ENCODE results near the gene EML3.

EML3 gene

DNA sequence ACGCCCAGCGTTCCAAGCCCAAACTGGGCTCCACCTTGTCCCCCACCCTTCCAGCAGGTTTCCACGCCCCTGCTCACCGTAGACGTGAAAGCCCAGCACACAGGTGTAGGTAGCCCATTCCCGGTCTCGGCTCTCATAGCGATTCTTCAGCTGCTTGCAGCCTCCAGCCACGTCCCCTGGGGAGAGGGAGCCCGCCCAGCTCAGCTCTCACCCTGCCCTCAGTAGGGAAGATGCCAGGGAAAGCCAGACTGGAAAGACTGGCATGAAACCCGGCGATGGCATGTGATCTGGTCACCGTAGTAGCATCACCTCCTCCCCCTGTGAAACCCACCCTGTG is 9.5 kb downstream of the EML3 start:
- peaks cover 9% of the 10 kb centered on the region for H3K36me3 ChIP-seq (ENCODE audit: control insufficient read depth, insufficient read depth, low read length)
- H3K9ac ChIP-seq (ENCODE audit: low read depth, low read length): no peak overlapping the region
- peaks cover 17% of the 10 kb centered on the region for H3K27me3 ChIP-seq (ENCODE audit: control insufficient read depth, insufficient read depth, low read length)
- peak overlapping the region; percentile 86 for H3K4me3 ChIP-seq (ENCODE audit: low read depth, low read length)
- H3K4me1 ChIP-seq (ENCODE audit: control insufficient read depth, insufficient read depth, low read length): peaks cover 11% of the 10 kb centered on the region
- no peaks in the 10 kb centered on the region for H3K9me3 ChIP-seq (ENCODE audit: control insufficient read depth, insufficient read depth, low read length)

DNA sequence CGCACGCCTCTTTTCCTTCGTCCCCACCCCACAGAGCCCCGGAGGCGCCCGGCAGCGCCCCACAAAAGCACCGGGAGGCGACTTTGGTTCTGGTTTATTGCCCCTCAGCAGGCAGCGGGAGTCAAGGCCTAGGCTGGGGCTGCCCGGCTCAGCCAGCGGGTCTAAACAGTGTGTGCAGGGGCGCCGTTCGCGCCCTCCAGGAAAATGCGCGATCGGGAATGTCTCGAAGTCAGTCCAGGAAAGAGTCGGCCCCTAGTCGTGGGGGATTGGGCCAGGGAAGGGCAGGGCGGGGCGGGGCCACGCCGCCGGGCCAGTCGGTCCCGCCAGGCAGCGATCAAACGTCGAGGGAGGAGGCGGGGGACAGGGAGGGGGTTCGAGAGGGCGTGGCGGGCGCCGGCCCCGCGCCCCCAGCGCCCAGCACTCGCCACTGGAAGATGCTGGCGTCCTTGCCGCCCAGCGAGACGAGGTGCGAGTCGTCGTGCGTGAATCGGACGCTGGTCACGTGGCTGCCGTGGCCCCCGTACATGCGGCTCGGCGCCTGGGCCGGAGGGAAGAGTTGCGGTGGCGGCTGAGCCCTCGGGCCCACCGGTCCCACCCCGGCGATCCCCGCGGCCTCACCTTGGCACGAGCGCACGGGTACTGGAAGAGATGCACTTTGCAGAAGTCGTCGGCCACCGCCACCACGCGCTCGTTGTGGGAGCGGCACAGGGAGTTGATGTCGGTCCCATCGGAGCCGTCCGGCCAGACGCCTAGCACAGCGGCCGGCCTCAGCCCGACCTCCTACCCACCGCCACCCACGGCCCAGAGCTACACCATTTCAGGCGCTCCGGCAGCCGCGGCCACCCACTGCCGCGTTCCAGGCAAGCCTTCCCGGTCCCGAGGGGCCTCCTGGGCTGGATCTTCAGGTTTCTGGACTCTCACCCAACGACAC is 10.2 kb downstream of the EML3 start:
- H3K4me3 ChIP-seq (ENCODE audit: low read depth, low read length): peak overlapping the region; percentile 86
- peak overlapping the region; percentile 48 for H3K9ac ChIP-seq (ENCODE audit: low read depth, low read length)
- H3K4me1 ChIP-seq (ENCODE audit: control insufficient read depth, insufficient read depth, low read length): peaks cover 11% of the 10 kb centered on the region
- H3K36me3 ChIP-seq (ENCODE audit: control insufficient read depth, insufficient read depth, low read length): peaks cover 16% of the 10 kb centered on the region
- H3K9me3 ChIP-seq (ENCODE audit: control insufficient read depth, insufficient read depth, low read length): no peaks in the 10 kb centered on the region
- peaks cover 17% of the 10 kb centered on the region for H3K27me3 ChIP-seq (ENCODE audit: control insufficient read depth, insufficient read depth, low read length)

DNA sequence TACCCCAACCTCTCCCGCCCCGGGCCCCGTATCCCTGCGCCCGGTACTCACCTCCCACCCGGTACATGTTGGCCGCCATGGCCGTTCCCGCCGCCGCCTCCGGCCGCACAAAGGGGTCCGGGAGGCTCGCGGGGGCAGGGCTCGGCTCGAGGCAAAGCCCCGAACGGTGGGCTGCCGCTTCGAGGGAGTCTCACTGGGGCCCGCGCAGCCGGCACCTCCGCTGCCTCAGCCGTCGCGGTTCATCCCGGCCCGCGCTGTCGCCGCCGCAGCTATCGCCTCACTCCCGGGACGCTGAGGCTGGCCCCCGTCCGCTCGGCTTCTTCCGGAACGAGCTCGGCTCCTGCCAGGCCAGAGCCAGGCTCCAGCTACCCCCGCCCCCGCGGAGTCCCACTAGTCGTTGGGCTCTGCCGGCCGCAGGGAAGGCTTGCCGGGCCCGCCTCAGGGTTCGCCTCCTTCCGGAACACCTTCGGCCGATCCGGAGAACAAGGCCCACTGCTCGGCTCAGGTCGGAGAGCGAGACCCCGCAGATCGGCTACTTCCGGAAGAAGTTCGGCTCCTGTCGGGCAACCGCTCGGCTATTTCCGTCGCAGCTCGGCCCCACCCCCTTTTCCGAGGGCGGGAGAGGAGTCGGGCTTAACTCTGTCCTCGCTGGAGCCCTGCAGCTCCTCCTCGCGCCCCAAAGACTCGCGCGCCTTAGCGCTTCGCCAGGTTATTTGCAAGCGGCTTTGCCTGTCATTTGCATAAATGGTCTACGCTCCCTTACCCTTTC is 11.0 kb downstream of the EML3 start, which contains the start of gene MTA2:
Gene MTA2, minus strand, starts transcription at position 494 of the 769 bp plus-strand sequence. Its CDS starts 415 bp downstream, at position 79.
- H3K27me3 ChIP-seq (ENCODE audit: control insufficient read depth, insufficient read depth, low read length): peaks cover 17% of the 10 kb centered on the region
- H3K9ac ChIP-seq (ENCODE audit: low read depth, low read length): peak within 1 kb of the TSS; percentile 87
- H3K4me1 ChIP-seq (ENCODE audit: control insufficient read depth, insufficient read depth, low read length): peaks cover 11% of the 10 kb centered on the region
- peaks cover 22% of the 10 kb centered on the region for H3K36me3 ChIP-seq (ENCODE audit: control insufficient read depth, insufficient read depth, low read length)
- H3K9me3 ChIP-seq (ENCODE audit: control insufficient read depth, insufficient read depth, low read length): no peaks in the 10 kb centered on the region
- H3K4me3 ChIP-seq (ENCODE audit: low read depth, low read length): peak within 1 kb of the TSS; percentile 86

DNA sequence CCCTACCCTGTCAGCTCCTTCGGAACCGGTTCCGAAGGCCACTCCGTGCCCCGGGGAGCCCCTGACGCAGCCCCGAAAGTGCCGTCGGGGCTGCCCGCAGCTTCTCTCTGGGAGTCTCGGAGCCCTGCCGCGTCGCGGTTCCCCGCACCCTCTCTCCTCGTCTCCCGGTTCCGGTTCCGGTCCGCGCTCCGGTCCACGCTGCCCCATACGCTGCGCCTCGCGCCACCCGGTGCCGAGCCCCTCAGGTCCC is 11.5 kb downstream of the EML3 start:
- H3K4me1 ChIP-seq (ENCODE audit: control insufficient read depth, insufficient read depth, low read length): peaks cover 11% of the 10 kb centered on the region
- peak overlapping the region; percentile 87 for H3K9ac ChIP-seq (ENCODE audit: low read depth, low read length)
- H3K36me3 ChIP-seq (ENCODE audit: control insufficient read depth, insufficient read depth, low read length): peaks cover 25% of the 10 kb centered on the region
- H3K4me3 ChIP-seq (ENCODE audit: low read depth, low read length): peak overlapping the region; percentile 86
- peaks cover 17% of the 10 kb centered on the region for H3K27me3 ChIP-seq (ENCODE audit: control insufficient read depth, insufficient read depth, low read length)
- H3K9me3 ChIP-seq (ENCODE audit: control insufficient read depth, insufficient read depth, low read length): no peaks in the 10 kb centered on the region

DNA sequence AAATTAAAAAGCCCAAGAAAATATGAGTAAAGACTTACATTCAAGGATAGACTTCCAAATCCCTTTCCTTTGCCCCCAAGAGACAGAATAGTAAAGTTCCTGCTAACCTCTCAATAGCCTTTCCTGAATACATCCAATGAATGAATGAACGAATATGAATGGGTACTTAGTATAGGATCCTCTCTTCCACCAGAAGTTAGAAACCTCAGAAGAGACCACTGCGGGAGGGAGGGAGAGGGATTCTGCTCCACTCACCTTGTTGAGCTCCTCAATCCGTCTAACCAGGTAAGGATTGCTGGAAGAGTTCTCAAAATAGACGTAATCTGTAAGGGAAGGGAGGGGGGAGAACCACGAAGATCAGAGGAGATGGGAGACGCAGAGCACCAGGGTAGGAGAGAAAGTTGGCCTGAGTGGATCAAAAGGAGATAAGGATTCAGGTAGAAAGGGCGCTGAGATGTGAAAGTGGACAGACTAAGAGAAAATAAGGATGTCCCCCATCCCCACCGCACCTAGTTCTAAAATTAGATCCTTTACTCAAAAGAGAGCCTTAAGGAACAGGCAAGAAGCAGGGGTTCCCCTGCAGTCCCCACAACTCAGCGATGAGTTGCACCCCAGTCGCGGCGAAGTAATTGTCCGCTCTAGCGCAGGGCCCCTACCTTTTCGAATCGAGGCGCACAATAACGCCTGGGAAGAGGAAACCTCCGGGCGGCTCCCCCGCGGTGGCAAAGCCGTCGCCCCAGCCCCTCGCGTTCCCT is 12.0 kb downstream of the EML3 start:
- Histone ChIP-seq H3K9ac (ENCODE audit: low read depth, low read length) (peak overlapping the region; percentile 87), H3K9me3 (ENCODE audit: control insufficient read depth, insufficient read depth, low read length) (no peaks in the 10 kb centered on the region), H3K27me3 (ENCODE audit: control insufficient read depth, insufficient read depth, low read length) (peaks cover 17% of the 10 kb centered on the region), H3K4me1 (ENCODE audit: control insufficient read depth, insufficient read depth, low read length) (peaks cover 11% of the 10 kb centered on the region), H3K36me3 (ENCODE audit: control insufficient read depth, insufficient read depth, low read length) (peaks cover 29% of the 10 kb centered on the region), H3K4me3 (ENCODE audit: low read depth, low read length) (peak overlapping the region; percentile 86)

DNA sequence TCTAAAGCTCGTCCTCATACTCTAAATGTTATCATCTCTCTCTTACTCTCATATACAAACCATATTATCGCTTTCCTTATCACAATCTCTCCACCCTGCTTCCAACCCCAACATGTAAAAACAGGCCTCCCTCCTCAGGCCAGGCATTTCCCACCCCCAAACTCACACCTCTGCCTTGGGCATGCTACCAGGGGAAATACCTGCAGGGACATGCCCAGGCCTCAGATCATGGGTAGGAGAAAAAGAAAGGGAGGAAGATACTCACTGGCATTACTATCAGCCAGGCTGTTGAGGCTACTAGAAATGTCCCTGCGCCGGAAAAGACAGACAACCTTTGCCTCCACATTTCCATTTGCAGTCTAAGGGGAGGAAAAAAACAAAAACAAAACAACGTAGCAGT is 12.7 kb downstream of the EML3 start:
- no peaks in the 10 kb centered on the region for H3K9me3 ChIP-seq (ENCODE audit: control insufficient read depth, insufficient read depth, low read length)
- H3K27me3 ChIP-seq (ENCODE audit: control insufficient read depth, insufficient read depth, low read length): peaks cover 17% of the 10 kb centered on the region
- H3K9ac ChIP-seq (ENCODE audit: low read depth, low read length): no peak overlapping the region
- H3K4me3 ChIP-seq (ENCODE audit: low read depth, low read length): peak overlapping the region; percentile 86
- H3K4me1 ChIP-seq (ENCODE audit: control insufficient read depth, insufficient read depth, low read length): peaks cover 11% of the 10 kb centered on the region
- peaks cover 33% of the 10 kb centered on the region for H3K36me3 ChIP-seq (ENCODE audit: control insufficient read depth, insufficient read depth, low read length)

DNA sequence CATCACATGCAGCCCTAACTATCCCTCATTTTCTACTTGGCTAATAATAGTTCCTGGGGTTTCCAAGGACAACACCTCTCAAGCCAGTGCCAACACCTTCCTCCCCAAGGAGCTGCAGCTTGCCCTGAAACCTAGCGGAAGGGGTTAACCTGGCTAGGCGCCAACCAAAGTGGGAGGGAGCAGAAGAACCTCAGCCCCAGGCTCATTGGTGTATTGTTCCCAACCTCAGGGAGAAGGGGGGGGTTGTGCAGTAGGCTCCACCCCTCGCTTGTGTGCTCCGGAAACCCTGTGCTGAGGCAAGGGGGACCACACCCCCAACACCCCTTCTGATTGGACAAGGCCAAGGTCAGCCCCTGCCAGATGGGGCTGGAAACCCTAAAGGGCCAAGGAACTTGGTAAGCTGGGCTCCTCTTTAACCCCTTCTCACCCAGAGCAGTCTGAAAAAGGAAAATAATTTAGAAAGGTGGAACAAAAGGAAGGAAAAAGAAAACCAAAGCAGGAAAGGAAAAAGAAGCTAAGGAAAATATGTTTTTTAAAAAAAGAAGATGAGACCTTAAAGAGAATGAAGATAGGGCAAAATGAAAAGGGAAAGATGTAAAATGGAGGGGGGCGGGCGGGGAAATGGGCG is 13.4 kb downstream of the EML3 start:
- H3K9ac ChIP-seq (ENCODE audit: low read depth, low read length): no peak overlapping the region
- H3K9me3 ChIP-seq (ENCODE audit: control insufficient read depth, insufficient read depth, low read length): no peaks in the 10 kb centered on the region
- H3K4me3 ChIP-seq (ENCODE audit: low read depth, low read length): peak overlapping the region; percentile 86
- H3K4me1 ChIP-seq (ENCODE audit: control insufficient read depth, insufficient read depth, low read length): peaks cover 11% of the 10 kb centered on the region
- peaks cover 15% of the 10 kb centered on the region for H3K27me3 ChIP-seq (ENCODE audit: control insufficient read depth, insufficient read depth, low read length)
- H3K36me3 ChIP-seq (ENCODE audit: control insufficient read depth, insufficient read depth, low read length): peaks cover 36% of the 10 kb centered on the region

DNA sequence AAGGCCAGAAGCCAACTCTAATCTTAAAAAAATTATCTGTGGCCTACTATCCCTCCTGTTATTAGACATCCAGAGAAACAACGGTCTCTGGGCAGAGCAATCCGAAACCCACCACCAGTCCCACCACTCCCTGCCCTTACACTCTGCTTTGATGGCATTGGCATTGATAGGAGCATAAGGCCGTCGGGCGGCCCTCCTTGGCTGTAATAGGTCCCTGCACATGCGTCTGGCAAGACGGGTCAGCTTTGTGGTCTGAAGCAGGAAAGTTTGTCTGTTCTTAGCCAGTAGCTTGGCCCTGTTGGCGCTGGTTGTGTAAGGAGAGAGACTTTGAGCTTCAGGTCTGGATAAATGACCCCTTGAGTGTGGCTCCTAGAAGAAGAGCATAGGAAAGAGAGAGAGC is 17.5 kb downstream of the EML3 start:
- H3K4me1 ChIP-seq (ENCODE audit: control insufficient read depth, insufficient read depth, low read length): peaks cover 12% of the 10 kb centered on the region

DNA sequence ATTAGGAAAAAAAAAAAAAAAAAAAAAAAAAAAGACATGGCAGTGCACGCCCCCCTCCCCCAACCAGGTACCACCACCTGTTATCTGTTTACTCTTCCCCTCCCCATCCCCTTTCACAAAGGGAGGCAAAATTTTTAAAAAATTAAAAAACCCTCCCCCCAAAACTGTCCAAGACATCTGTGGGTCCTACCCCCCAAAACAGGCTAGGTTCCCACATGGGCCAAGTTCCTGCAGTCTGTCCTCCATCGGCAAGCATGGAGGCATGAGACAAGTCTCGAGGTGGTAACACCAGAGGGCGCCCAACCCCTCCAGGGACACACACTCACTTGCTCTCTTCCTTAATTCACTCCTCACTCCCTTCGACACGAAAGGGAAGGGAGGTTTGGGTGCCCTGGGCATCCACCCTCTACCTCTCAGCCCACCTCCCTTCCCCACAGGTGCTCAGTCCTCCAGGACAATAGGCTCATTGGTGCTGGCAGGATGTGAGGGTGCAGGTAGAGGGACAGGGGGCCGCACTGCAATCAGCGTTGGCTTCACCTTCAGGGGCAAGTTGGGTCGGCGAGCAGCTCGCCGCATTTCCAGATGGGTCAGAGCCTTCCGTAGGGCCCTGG is 19.0 kb downstream of the EML3 start:
- Histone ChIP-seq H3K27me3 (ENCODE audit: control insufficient read depth, insufficient read depth, low read length) (no peaks in the 10 kb centered on the region), H3K9me3 (ENCODE audit: control insufficient read depth, insufficient read depth, low read length) (no peaks in the 10 kb centered on the region), H3K9ac (ENCODE audit: low read depth, low read length) (no peak overlapping the region), H3K4me3 (ENCODE audit: low read depth, low read length) (no peak overlapping the region), H3K4me1 (ENCODE audit: control insufficient read depth, insufficient read depth, low read length) (peaks cover 4% of the 10 kb centered on the region), H3K36me3 (ENCODE audit: control insufficient read depth, insufficient read depth, low read length) (peaks cover 34% of the 10 kb centered on the region)

More for the DNA sequence above, 17.5 kb downstream of the EML3 start:
- Histone ChIP-seq H3K9me3 (ENCODE audit: control insufficient read depth, insufficient read depth, low read length) (no peaks in the 10 kb centered on the region), H3K27me3 (ENCODE audit: control insufficient read depth, insufficient read depth, low read length) (no peaks in the 10 kb centered on the region), H3K4me3 (ENCODE audit: low read depth, low read length) (no peak overlapping the region), H3K9ac (ENCODE audit: low read depth, low read length) (no peak overlapping the region), H3K36me3 (ENCODE audit: control insufficient read depth, insufficient read depth, low read length) (peaks cover 36% of the 10 kb centered on the region)

DNA sequence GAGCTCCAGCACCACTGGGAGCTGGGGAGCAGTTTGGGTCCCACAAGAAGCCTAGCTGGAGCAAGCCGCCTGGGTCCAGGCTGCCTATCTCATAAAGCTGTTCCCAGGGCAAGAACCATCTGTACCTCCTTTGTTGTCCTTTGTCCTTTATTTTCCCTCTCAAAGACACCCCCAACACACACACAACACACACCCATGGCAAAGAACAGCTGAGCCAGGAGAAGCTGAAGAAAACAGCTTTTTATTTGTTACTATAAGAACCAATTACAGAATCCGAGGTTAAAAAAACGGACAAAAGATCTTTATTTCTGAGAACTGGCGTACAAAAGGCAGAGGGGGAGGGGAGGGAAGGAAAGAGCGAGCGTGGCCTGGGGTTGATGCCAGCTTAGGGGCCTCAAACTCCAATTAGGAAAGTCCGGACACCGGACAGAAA is 19.6 kb downstream of the EML3 start:
- peaks cover 32% of the 10 kb centered on the region for H3K36me3 ChIP-seq (ENCODE audit: control insufficient read depth, insufficient read depth, low read length)
- no peaks in the 10 kb centered on the region for H3K9me3 ChIP-seq (ENCODE audit: control insufficient read depth, insufficient read depth, low read length)
- no peaks in the 10 kb centered on the region for H3K27me3 ChIP-seq (ENCODE audit: control insufficient read depth, insufficient read depth, low read length)
- H3K4me3 ChIP-seq (ENCODE audit: low read depth, low read length): no peak overlapping the region
- H3K4me1 ChIP-seq (ENCODE audit: control insufficient read depth, insufficient read depth, low read length): peaks cover 4% of the 10 kb centered on the region
- H3K9ac ChIP-seq (ENCODE audit: low read depth, low read length): no peak overlapping the region

All from iPS-15b (cell line).